ENCODE data around the gene FUOM.
A peak's percentile ranks its signal among the peaks of the same experiment; 100 is the strongest.
"Not testable (repeated sequence)": the region's sequence is repeated elsewhere in the genome, so short reads cannot be mapped to it uniquely, and the experiment has no call there.

The FUOM gene

GRCh38 chr10:133373174-133374090 lies 15.6 kb upstream of the FUOM start, which contains the start of gene ECHS1:
TSS of gene ECHS1 (minus strand) at chr10:133373354. CDS start at chr10:133373333, 21 bp downstream.
- TF ChIP-seq, protein P1, sequence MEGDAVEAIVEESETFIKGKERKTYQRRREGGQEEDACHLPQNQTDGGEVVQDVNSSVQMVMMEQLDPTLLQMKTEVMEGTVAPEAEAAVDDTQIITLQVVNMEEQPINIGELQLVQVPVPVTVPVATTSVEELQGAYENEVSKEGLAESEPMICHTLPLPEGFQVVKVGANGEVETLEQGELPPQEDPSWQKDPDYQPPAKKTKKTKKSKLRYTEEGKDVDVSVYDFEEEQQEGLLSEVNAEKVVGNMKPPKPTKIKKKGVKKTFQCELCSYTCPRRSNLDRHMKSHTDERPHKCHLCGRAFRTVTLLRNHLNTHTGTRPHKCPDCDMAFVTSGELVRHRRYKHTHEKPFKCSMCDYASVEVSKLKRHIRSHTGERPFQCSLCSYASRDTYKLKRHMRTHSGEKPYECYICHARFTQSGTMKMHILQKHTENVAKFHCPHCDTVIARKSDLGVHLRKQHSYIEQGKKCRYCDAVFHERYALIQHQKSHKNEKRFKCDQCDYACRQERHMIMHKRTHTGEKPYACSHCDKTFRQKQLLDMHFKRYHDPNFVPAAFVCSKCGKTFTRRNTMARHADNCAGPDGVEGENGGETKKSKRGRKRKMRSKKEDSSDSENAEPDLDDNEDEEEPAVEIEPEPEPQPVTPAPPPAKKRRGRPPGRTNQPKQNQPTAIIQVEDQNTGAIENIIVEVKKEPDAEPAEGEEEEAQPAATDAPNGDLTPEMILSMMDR (IDR thresholded peaks at IDR 0.05; ENCODE audit: control insufficient read depth, extremely low read depth, insufficient read depth) = no peak
- H3K4me3 ChIP-seq (ENCODE audit: low read depth, low read length) = peak within 1 kb of the TSS; percentile 69
- DNase-seq (ENCODE audit: low read depth) = peak; percentile 63

- TF ChIP-seq, protein P1 (IDR thresholded peaks at IDR 0.05; ENCODE audit: control insufficient read depth, extremely low read depth, insufficient read depth) = no peak
- H3K4me3 ChIP-seq (ENCODE audit: low read depth, low read length) = peak overlapping the region; percentile 69
- DNase-seq (ENCODE audit: low read depth) = no peak
Observed at GRCh38 chr10:133372507-133372906, 14.7 kb upstream of the FUOM start.

GRCh38 chr10:133370030-133370786 lies 12.4 kb upstream of the FUOM start:
- DNase-seq (ENCODE audit: low read depth) = no peak
- TF ChIP-seq, protein P1 (IDR thresholded peaks at IDR 0.05; ENCODE audit: control insufficient read depth, extremely low read depth, insufficient read depth) = no peak
- H3K4me3 ChIP-seq (ENCODE audit: low read depth, low read length) = no peak overlapping the region

DNA sequence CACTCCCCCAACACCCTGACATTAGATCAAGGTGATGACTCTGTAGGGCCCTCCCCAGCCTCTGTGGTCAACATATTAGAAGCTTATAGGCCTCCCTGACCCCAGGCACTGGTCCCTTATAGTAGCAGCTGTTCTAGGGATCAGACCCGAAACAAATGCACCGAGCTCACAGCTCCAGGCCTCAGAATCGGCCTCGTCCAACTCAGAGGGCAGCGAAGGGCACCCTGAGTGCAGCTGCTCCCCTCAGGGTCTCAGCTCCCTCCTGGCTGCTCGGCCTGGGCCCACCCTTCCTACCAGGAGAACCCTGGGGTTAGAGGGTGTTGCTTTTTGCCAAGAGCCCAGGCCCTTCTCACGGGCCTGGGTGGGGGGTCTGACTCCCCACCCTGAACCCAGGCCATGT lies 10.3 kb upstream of the FUOM start:
- H3K4me3 ChIP-seq (ENCODE audit: low read depth, low read length) = no peak overlapping the region
- DNase-seq (ENCODE audit: low read depth) = no peak
- TF ChIP-seq, protein P1 (IDR thresholded peaks at IDR 0.05; ENCODE audit: control insufficient read depth, extremely low read depth, insufficient read depth) = no peak

DNA sequence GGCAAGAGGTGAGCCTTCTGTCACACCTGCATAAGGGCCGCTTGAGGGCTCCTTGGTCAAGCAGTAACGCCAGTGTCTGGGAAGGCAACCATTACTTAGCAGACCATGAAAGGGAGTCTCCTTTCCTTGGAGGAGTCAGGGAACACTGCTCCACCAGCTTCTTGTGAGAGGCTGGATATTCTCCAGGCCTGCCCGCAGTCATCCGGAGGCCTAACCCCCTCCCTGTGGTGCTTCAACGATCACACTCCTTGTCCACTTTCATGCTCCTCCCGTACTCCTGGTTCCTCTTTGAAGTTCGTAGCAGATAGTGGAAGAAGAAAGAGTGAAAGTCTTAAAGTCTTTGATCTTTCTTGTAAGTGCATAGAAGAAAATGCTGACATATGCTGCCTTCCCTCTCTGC lies 9.6 kb upstream of the FUOM start:
- not testable (repeated sequence) for DNase-seq (ENCODE audit: low read depth); H3K4me3 ChIP-seq (ENCODE audit: low read depth, low read length)

DNA sequence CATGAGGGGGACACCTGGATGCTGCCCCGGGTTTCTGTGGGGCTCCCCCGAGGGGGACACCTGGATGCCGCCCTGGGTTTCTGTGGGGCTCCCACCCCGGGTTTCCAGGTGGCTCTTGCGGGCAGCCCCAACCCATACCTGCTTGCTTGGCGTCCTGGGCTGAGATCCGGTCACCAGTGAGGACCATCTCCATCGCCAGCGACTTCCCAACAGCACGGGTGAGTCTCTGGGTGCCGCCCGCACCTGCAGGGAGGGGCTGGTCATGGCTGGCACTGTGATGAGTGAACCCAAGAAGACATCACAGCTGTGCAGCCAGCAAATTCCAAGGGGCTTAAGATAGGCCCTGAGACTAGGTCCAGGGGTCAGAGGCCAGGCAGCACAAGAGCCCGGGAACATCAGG lies 8.9 kb upstream of the FUOM start:
- H3K4me3 ChIP-seq (ENCODE audit: low read depth, low read length) = no peak overlapping the region
- DNase-seq (ENCODE audit: low read depth) = no peak
- TF ChIP-seq, protein P1 (IDR thresholded peaks at IDR 0.05; ENCODE audit: control insufficient read depth, extremely low read depth, insufficient read depth) = no peak

DNA sequence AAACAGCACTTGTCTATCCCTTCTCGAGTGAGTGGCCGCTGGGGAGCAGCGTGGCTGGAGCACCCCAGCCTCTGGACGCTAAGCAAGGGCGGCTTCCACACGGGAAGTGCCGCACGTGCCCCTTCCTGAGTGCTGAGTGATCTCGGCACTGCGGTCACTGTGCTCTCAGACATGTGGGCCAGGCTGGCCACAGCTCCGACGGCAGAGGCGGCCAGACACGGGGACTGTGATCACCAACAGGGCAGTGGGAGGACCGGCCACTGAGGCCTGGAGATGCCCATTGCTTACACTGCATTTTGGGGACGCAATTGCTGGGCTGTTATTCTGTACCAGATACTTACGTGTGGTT lies 8.3 kb upstream of the FUOM start:
- TF ChIP-seq, protein P1 (IDR thresholded peaks at IDR 0.05; ENCODE audit: control insufficient read depth, extremely low read depth, insufficient read depth) = no peak
- no peak for DNase-seq (ENCODE audit: low read depth)
- no peak overlapping the region for H3K4me3 ChIP-seq (ENCODE audit: low read depth, low read length)

Measured in LNCaP clone FGC (cell line).